GM10847 (cell line): ENCODE measurements around the gene PKM.

Experiments
- POLR2A ChIP-seq: IDR thresholded peaks from 2 replicates; pipeline ENCODE4 v1.6.1; 2011; ENCODE audit not compliant: insufficient read length; ENCODE audit errors: extremely low read depth

PKM gene

GRCh38 chr15:72238586-72238985 lies 7.6 kb upstream of the PKM start:
- TF ChIP-seq POLR2A: no peak

DNA sequence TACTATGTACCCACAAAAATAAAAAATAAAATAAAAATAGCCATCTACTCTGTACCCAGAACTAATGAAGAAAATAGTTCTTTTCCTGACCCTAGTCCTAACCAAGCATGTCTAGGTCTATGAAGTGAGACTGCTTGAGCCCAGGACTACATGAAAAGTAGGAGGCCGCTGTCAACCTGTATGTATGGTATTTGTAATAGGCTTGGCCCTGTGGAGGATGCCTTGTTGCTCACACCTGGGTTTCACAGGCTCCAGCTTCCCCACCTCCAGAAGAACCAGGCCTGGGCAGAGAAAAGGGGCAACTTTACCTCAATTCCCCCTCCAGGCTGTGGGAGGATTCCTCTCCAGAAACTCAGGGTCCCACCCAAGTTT lies 6.8 kb upstream of the PKM start:
- TF ChIP-seq POLR2A: no peak

DNA sequence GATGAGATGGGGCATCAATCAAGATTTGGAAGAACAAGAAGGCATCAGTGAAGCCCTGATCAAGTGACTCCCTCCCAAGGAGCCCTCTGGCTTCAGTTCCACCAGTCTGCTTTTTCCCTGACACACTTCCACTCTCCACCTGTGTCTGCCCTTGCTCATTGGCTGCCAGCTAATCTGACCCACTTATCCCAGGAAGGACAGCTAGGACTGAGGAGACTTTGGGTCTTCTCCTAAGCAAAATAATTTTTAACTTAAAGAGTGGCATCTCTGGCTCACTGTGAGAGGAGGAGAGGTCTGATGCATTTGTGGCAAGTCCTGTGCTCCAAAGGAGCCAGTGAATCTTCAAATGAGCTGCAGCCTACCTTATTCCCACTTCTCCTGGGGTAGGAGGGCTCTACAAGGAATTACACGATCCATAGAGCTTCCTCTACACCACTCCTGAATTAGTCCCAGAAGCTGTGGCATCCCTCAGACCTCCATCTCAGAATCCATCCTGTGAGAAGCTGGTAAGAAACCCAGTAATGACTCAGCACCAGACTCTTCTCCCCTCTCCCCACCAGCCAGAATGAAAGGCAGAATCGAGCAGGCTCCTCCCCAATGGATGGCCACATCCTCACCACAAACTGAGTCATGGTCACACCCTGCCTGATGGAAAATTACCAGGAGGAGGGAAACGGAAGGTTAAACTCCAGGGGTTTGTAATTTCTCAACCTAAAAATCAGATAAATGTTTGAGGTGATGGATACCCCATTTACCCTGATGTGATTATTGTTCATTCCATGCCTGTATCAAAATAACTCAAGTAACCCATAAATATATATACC lies 6.3 kb upstream of the PKM start:
- TF ChIP-seq POLR2A: no peak

DNA sequence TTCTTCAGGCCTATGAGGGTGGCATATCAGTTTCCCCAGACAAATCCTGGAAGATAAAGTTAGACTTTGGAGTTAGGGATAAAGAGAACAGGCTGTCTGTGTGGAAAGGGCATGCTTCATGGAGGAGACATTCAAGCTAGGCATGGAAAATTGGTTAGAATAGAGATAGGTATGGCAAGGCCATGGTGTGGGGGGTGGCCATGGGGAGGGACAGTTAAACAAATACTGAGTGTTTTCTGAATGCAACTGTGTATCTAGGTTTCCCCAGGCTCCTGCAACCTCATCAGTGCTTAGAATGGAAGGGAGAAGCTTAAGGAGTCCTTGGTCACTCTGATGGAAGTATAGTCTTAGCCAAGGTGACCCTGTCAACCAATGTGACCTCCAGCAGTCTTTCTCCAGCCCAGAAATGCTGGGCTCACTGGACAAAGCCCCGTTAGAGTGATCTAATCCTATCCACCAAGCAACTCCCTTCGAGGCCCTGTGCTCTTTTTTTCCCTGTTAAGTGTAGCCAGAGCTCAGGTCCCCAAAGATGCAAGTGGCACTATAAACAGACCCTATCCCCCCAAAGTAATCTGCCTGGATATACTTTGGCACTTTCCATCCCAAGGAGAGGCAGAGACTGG lies 5.5 kb upstream of the PKM start:
- TF ChIP-seq POLR2A: no peak

DNA sequence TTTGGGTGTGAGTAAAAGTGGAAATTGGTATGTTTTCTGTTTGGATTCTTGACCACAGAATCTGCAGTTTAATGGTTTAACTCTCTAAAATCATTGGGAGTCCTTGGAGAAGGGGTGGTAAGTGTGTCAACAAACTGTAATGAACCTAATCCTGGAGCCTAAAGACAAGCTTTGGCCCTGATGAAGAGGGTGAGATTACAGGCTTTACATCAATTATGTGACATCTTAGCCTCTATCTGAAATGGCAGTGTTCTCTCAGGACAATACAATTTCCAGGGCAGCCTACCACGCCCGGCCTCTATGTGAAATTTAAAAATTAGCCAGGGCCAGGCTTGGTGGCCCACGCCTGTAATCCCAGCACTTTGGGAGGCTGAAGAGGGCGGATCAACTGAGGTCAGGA lies 4.3 kb upstream of the PKM start:
- no peak for TF ChIP-seq POLR2A

DNA sequence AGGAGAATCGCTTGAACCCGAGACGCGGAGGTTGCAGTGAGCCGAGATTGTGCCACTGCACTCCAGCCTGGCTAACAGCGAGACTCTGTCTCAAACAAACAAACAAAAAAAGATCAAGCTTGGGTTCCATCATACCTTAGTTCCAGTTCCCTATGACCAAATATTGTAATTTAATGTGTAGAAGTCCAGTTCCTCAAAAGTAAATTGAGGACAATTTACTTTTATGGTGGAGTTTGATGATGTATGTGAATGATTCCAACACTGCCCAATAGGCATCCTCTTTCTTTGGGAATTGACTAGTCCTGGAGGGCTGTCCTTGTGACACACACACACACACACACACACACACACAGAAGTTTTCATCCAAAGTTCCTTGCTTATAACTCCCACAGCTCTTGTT lies 2.8 kb upstream of the PKM start:
- no peak for TF ChIP-seq POLR2A

GRCh38 chr15:72231833-72232478 lies 966 bp upstream of the PKM start:
- TF ChIP-seq POLR2A: no peak

- TF ChIP-seq POLR2A: peak; percentile 41
Measured at GRCh38 chr15:72230197-72231065, 559 bp downstream of the PKM start.

DNA sequence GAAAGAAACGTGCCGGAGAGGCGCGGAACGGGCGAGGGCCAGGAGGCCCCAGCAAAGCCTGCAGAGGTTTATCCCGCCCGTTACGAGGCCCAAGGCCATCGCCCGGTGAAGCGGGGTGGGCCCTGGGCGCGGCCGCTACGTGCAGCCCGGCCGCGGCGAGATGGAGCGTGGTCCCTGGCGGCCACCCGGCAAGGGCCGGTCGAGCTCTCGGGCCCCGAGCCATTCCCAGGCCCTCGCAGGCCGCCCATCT lies 1.1 kb downstream of the PKM start:
- TF ChIP-seq POLR2A: no peak

- TF ChIP-seq POLR2A: no peak
Measured at GRCh38 chr15:72229076-72229946, 1.7 kb downstream of the PKM start.

DNA sequence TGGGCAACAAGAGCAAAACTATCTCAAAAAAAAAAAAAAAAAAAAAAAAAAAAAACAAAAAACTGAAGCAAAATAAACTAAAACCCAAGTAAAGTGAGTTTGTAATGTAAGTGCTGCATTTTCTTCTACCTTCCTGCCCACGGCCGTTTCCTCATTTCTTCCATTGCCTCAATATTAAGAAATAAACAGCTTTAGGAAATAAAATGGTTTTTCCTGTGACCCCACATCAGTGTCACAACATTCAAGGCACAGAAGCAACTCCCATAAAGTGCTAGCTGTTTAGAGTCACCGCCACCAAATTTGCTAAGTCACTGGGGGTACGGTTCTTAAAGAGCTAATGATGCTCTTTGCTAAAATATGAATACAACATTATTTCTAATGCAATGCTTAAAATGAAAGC lies 3.3 kb downstream of the PKM start:
- no peak for TF ChIP-seq POLR2A

DNA sequence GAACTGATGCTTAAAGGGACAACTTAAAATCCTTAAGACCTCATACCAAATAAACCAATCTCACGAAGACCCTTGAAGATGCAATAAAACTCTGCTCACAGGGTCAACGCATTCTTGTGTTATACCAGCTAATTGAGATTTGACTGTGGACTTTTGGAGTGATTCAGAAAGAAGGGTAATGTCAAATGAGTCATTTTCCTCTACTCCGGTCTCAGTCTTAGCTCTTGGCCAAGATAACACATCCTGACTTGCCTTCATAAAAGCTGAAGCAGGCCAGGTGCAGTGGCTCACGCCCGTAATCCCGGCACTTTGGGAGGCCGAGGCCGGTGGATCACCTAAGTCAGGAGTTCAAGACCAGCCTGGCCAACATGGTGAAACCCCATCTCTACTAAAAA lies 3.8 kb downstream of the PKM start:
- no peak for TF ChIP-seq POLR2A

DNA sequence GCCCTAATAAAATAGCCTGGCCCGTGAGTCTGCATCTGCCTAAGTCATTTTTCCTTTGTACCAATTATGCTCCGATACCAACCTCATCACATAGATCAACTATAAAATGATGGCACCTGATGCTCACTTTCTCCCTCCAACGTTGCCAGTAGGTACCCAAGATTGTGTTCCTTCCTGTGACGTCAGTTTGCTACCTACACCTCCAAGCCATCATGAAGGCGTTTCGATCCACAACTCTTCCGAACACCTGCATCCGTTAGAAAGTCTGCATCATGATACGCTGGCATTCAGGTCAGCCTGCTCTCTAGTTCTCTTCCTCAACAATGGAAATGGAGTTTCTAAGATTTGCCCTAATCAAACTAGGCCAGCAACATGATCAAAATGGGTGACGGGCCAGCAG lies 7.7 kb downstream of the PKM start:
- no peak for TF ChIP-seq POLR2A

GRCh38 chr15:72222393-72222792 lies 8.6 kb downstream of the PKM start:
- no peak for TF ChIP-seq POLR2A

- TF ChIP-seq POLR2A: no peak
Measured at GRCh38 chr15:72220687-72221086, 10.3 kb downstream of the PKM start.
